ENCODE measurements around the gene B3GALT6. TPM values are rescaled to one million over a fixed set of nuclear protein-coding genes. Genes with fewer than 3 reads are reported as not detected.

The B3GALT6 gene
- total RNA-seq, 1 donor from 2014 or later = 31.9 TPM

- H3K4me1 Mint-ChIP-seq (ENCODE audit: low read depth) = peaks cover 2% of the 10 kb centered on the region
- H3K9me3 Mint-ChIP-seq (ENCODE audit: low read depth) = peaks cover 15% of the 10 kb centered on the region
- peaks cover 4% of the 10 kb centered on the region for H3K27me3 Mint-ChIP-seq
- TF ChIP-seq CTCF (IDR thresholded peaks at IDR 0.05; ENCODE audit: unreplicated experiment) = no peak
- H3K36me3 Mint-ChIP-seq (ENCODE audit: insufficient read depth) = peaks cover 16% of the 10 kb centered on the region
- DNase-seq (ENCODE audit: low spot score, unreplicated experiment) = no peak
- no peak overlapping the region for H3K4me3 Mint-ChIP-seq (ENCODE audit: low read depth)
- no peak overlapping the region for H3K27ac Mint-ChIP-seq
Observed at GRCh38 chr1:1196431-1197187, 35.4 kb upstream of the B3GALT6 start.

GRCh38 chr1:1197188-1197500, 34.9 kb upstream of the B3GALT6 start:
- DNase-seq (ENCODE audit: low spot score, unreplicated experiment) = no peak
- TF ChIP-seq CTCF (IDR thresholded peaks at IDR 0.05; ENCODE audit: unreplicated experiment) = no peak
- no peak overlapping the region for H3K4me3 Mint-ChIP-seq (ENCODE audit: low read depth)
- no peak overlapping the region for H3K27ac Mint-ChIP-seq
- peaks cover 10% of the 10 kb centered on the region for H3K9me3 Mint-ChIP-seq (ENCODE audit: low read depth)
- peaks cover 11% of the 10 kb centered on the region for H3K36me3 Mint-ChIP-seq (ENCODE audit: insufficient read depth)
- peaks cover 2% of the 10 kb centered on the region for H3K4me1 Mint-ChIP-seq (ENCODE audit: low read depth)
- H3K27me3 Mint-ChIP-seq = peaks cover 4% of the 10 kb centered on the region

- Mint-ChIP-seq H3K27me3 (peaks cover 4% of the 10 kb centered on the region), H3K4me3 (ENCODE audit: low read depth) (no peak overlapping the region), H3K36me3 (ENCODE audit: insufficient read depth) (peaks cover 10% of the 10 kb centered on the region), H3K27ac (no peak overlapping the region), H3K9me3 (ENCODE audit: low read depth) (peaks cover 9% of the 10 kb centered on the region), H3K4me1 (ENCODE audit: low read depth) (peaks cover 2% of the 10 kb centered on the region)
- no peak for DNase-seq (ENCODE audit: low spot score, unreplicated experiment)
- TF ChIP-seq CTCF (IDR thresholded peaks at IDR 0.05; ENCODE audit: unreplicated experiment) = no peak
Observed at GRCh38 chr1:1197551-1198422, 34.2 kb upstream of the B3GALT6 start.

- DNase-seq (ENCODE audit: low spot score, unreplicated experiment) = no peak
Observed at GRCh38 chr1:1198423-1199140, 33.5 kb upstream of the B3GALT6 start.

More at GRCh38 chr1:1198423-1199140, 33.5 kb upstream of the B3GALT6 start:
- no peak overlapping the region for H3K4me3 Mint-ChIP-seq (ENCODE audit: low read depth)
- peaks cover 10% of the 10 kb centered on the region for H3K36me3 Mint-ChIP-seq (ENCODE audit: insufficient read depth)
- H3K4me1 Mint-ChIP-seq (ENCODE audit: low read depth) = peaks cover 2% of the 10 kb centered on the region
- TF ChIP-seq CTCF (IDR thresholded peaks at IDR 0.05; ENCODE audit: unreplicated experiment) = no peak
- no peak overlapping the region for H3K27ac Mint-ChIP-seq
- H3K27me3 Mint-ChIP-seq = peaks cover 4% of the 10 kb centered on the region
- H3K9me3 Mint-ChIP-seq (ENCODE audit: low read depth) = peaks cover 9% of the 10 kb centered on the region
